Trophoblast cell (in vitro differentiated cells and primary cell): ENCODE results near the gene ROR1.

Experiments
- DNase-seq, 2 donors: peaks; one replicate each; pipeline ENCODE4 v3.0.0-alpha.2; 2016
- H2AFZ ChIP-seq: 2 replicates; pipeline ENCODE4 v1.6.1; 2013; ENCODE audit warnings: low read length, moderate library complexity, mild to moderate bottlenecking; ENCODE audit not compliant: insufficient read depth, poor library complexity
- H2AK5ac ChIP-seq: 2 replicates; pipeline ENCODE4 v1.6.1; 2013; ENCODE audit warnings: mild to moderate bottlenecking, low read length
- H2BK120ac ChIP-seq: 2 replicates; pipeline ENCODE4 v1.6.1; 2013; ENCODE audit warnings: low read length, mild to moderate bottlenecking, moderate library complexity; ENCODE audit not compliant: insufficient read depth, poor library complexity
- H2BK12ac ChIP-seq: 2 replicates; pipeline ENCODE4 v1.6.1; 2013; ENCODE audit warnings: mild to moderate bottlenecking, low read length, moderate library complexity
- H2BK5ac ChIP-seq: 2 replicates; pipeline ENCODE4 v1.6.1; 2013; ENCODE audit warnings: low read length, low read depth, moderate library complexity, mild to moderate bottlenecking; ENCODE audit not compliant: poor library complexity
- H3K14ac ChIP-seq: 2 replicates; pipeline ENCODE4 v1.6.1; 2013; ENCODE audit warnings: mild to moderate bottlenecking, low read length
- H3K18ac ChIP-seq: 2 replicates; pipeline ENCODE4 v1.6.1; 2013; ENCODE audit warnings: mild to moderate bottlenecking, low read length
- H3K23ac ChIP-seq: 2 replicates; pipeline ENCODE4 v1.6.1; 2013; ENCODE audit warnings: low read length
- H3K27ac ChIP-seq: 2 replicates; pipeline ENCODE4 v1.5.1; 2013; ENCODE audit warnings: low read depth, mild to moderate bottlenecking, inconsistent platforms, low read length, moderate library complexity
- H3K27me3 ChIP-seq: 2 replicates; pipeline ENCODE4 v1.6.1; 2013; ENCODE audit warnings: inconsistent platforms, mild to moderate bottlenecking, low read length, moderate library complexity; ENCODE audit not compliant: insufficient read depth
- H3K36me3 ChIP-seq, 2 experiments: 1 replicate in 1 of 2; 2 replicates in 1 of 2; pipeline ENCODE4 v1.6.1; 2013; ENCODE audit warnings: low read length in 2 of 2, mild to moderate bottlenecking in 2 of 2, moderate library complexity in 1 of 2; ENCODE audit not compliant: insufficient read depth in 2 of 2, control insufficient read depth in 1 of 2
- H3K4ac ChIP-seq: 2 replicates; pipeline ENCODE4 v1.6.1; 2013; ENCODE audit warnings: low read depth, mild to moderate bottlenecking, low read length, moderate library complexity
- H3K4me1 ChIP-seq, 2 experiments: 1 replicate in 1 of 2; 2 replicates in 1 of 2; pipeline ENCODE4 v1.6.1; 2013; ENCODE audit warnings: low read length in 2 of 2, mild to moderate bottlenecking in 2 of 2, moderate library complexity in 1 of 2; ENCODE audit not compliant: insufficient read depth in 2 of 2, control insufficient read depth in 1 of 2
- H3K4me2 ChIP-seq: 2 replicates; pipeline ENCODE4 v1.6.1; 2013; ENCODE audit warnings: inconsistent platforms, mild to moderate bottlenecking, low read length, moderate library complexity
- H3K4me3 ChIP-seq: 2 replicates; pipeline ENCODE4 v1.5.1; 2013; ENCODE audit warnings: mild to moderate bottlenecking, low read depth, low read length, inconsistent platforms
- H3K79me1 ChIP-seq: one replicate; pipeline ENCODE4 v1.6.1; 2013; ENCODE audit warnings: low read length
- H3K79me2 ChIP-seq: 2 replicates; pipeline ENCODE4 v1.6.1; 2013; ENCODE audit warnings: low read length, mild to moderate bottlenecking; ENCODE audit not compliant: control insufficient read depth, insufficient read depth, poor library complexity
- H3K9ac ChIP-seq: 2 replicates; pipeline ENCODE4 v1.6.1; 2013; ENCODE audit warnings: mild to moderate bottlenecking, low read length
- H3K9me3 ChIP-seq: 2 replicates; pipeline ENCODE4 v1.6.1; 2013; ENCODE audit warnings: low read depth, mild to moderate bottlenecking, control low read depth, inconsistent platforms, low read length; ENCODE audit not compliant: insufficient read depth
- H4K12ac ChIP-seq: 2 replicates; pipeline ENCODE4 v1.6.1; 2013; ENCODE audit warnings: low read depth, mild to moderate bottlenecking, low read length, moderate library complexity
- H4K8ac ChIP-seq: 2 replicates; pipeline ENCODE4 v1.6.1; 2013; ENCODE audit warnings: low read depth, mild to moderate bottlenecking, low read length, moderate library complexity
- H4K91ac ChIP-seq: one replicate; pipeline ENCODE4 v1.6.1; 2013; ENCODE audit warnings: low read depth, mild to moderate bottlenecking, low read length, moderate library complexity
- WGBS: extraction: QIAGEN DNeasy Blood & Tissue Kit; methylation state at CpG from one replicate; pipeline ENCODE4 v1.1.7; 2013; ENCODE audit warnings: missing lambda C conversion rate; ENCODE audit not compliant: insufficient read length, insufficient coverage; ENCODE audit errors: extremely low coverage; 5-methylcytosine and 5-hydroxymethylcytosine counted together

ROR1 gene

DNA sequence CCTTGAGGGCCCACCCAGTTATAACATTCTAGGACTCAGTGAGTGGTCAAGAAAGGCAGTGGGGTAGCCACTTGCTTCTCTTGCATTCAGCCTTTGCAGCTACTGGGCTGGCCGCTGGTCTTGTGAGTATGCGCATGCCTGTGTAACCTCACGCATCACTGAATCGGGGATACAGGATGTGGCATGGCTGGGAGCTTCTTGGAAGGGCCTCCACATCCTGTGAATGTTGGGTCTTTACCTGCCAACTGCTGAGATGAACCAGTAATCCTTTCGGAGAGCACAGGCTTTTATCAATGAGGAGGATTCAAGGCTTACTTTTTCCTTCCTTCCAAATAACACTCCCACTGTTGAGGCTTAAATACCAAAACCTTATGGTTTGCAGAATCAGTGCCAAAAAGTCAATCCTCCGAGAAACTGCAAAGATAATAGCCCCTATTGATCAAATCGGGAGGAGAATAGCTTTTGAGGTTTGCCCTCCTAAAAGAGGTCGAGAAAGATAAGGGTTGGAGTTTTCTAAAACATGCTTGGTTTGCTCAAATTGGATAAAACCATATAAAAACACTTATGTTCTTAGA, 230.7 kb downstream of the ROR1 start:
- no peak overlapping the region for H3K18ac ChIP-seq
- WGBS, result no CpG with 5 or more reads among the region's 8 CpGs
- H3K36me3 ChIP-seq, result no peaks in the 10 kb centered on the region
- H3K4ac ChIP-seq, result no peak overlapping the region
- H3K9ac ChIP-seq, result no peak overlapping the region
- H4K8ac ChIP-seq, result no peak overlapping the region
- no peak overlapping the region for H3K4me3 ChIP-seq
- H3K4me1 ChIP-seq, result peaks cover 10 to 17% of the 10 kb centered on the region in 2 experiments
- no peak overlapping the region for H4K12ac ChIP-seq
- H2BK5ac ChIP-seq, result no peak overlapping the region
- H2BK120ac ChIP-seq, result no peak overlapping the region
- H3K79me2 ChIP-seq, result no peaks in the 10 kb centered on the region
- H3K27me3 ChIP-seq, result no peaks in the 10 kb centered on the region
- no peak overlapping the region for H3K14ac ChIP-seq
- no peak overlapping the region for H2AK5ac ChIP-seq
- H3K4me2 ChIP-seq, result no peak overlapping the region
- DNase-seq, result no peak
- no peak overlapping the region for H4K91ac ChIP-seq
- H3K79me1 ChIP-seq, result peaks cover 5% of the 10 kb centered on the region
- no peak overlapping the region for H2AFZ ChIP-seq
- no peak overlapping the region for H3K23ac ChIP-seq
- H3K27ac ChIP-seq, result no peak overlapping the region
- H2BK12ac ChIP-seq, result no peak overlapping the region
- no peaks in the 10 kb centered on the region for H3K9me3 ChIP-seq

DNA sequence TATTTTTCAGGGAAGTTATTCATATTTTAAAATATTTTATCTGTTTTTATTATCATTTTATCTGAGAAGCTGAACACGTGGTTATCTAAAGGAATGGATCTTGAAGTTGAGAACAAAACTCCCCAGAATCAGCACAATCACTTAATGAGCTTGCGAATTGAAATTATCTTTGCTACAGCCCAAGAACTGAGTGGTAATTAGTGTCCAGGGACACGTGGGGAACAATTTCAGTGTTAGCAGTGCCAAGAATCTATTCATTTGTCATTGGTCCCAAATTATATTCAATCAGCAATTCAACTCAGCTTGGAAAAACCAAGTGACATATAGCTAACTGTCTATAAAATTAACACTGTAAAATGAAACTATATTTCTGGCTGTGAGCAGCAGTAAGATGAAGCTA, 232.0 kb downstream of the ROR1 start:
- Histone ChIP-seq H3K79me2 (no peaks in the 10 kb centered on the region), H4K12ac (no peak overlapping the region), H2BK12ac (no peak overlapping the region), H3K14ac (no peak overlapping the region), H4K91ac (peak overlapping the region; percentile 50), H3K4ac (no peak overlapping the region), H3K4me2 (no peak overlapping the region), H3K4me1 (peaks cover 10 to 17% of the 10 kb centered on the region in 2 experiments), H2AK5ac (no peak overlapping the region), H3K4me3 (no peak overlapping the region), H3K9ac (no peak overlapping the region), H3K23ac (no peak overlapping the region), H3K18ac (no peak overlapping the region), H3K27me3 (no peaks in the 10 kb centered on the region), H3K27ac (no peak overlapping the region), H4K8ac (no peak overlapping the region), H3K36me3 (no peaks in the 10 kb centered on the region), H2BK5ac (peak overlapping the region; percentile 42), H2BK120ac (no peak overlapping the region), H2AFZ (no peak overlapping the region), H3K79me1 (peaks cover 5% of the 10 kb centered on the region), H3K9me3 (no peaks in the 10 kb centered on the region)
- no CpG with 5 or more reads among the region's 3 CpGs for WGBS
- DNase-seq, result no peak

DNA sequence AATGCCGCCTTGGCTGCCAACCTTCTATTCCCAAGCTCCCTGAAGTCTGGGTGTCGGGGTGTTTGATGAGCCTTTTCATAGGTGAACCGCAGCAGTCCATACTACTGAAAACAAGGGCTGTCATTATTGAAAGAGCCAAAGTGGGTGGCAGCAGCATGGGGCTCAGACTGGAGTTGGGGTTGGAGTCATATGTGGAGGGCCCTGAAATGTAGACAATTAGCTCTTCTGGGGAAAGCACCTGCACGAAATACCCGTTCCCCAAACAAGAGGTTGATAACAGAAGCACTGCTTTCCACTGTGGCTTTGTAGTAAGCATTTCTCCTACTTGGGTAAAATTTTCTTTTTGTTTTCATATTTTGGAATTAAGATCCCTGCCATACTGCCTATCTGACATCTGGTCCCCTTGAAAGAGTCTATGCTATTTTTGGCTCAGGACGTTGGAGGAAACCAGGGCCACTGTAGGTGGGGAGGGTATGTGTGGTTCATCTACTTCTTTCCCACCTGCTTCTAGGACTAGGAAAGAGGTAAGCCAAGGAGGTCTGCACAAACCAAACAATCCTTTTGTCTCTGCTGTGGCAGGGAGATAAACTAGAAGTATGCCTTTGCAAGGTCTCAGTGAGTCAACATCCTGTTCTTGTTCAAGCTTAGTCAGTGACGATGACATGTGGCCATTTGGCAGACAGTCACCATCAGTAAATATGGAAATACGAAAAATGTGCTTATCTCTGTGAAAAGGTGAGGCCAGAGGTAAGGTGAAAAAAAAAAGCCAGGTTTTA, 232.6 kb downstream of the ROR1 start:
- Histone ChIP-seq H2AFZ (no peak overlapping the region), H3K18ac (no peak overlapping the region), H3K4me3 (no peak overlapping the region), H3K9ac (no peak overlapping the region), H3K36me3 (no peaks in the 10 kb centered on the region), H3K14ac (peak overlapping the region; percentile 7), H3K27ac (peak overlapping the region; percentile 68), H3K23ac (no peak overlapping the region), H3K79me1 (peaks cover 5% of the 10 kb centered on the region), H3K79me2 (no peaks in the 10 kb centered on the region), H4K12ac (no peak overlapping the region), H3K9me3 (no peaks in the 10 kb centered on the region), H2BK5ac (peak overlapping the region; percentile 42), H4K91ac (peak overlapping the region; percentile 50), H3K4me1 (peaks cover 10 to 17% of the 10 kb centered on the region in 2 experiments), H2BK12ac (peak overlapping the region; percentile 33), H2BK120ac (peak overlapping the region; percentile 57), H3K4me2 (no peak overlapping the region), H3K4ac (no peak overlapping the region), H2AK5ac (no peak overlapping the region), H3K27me3 (no peaks in the 10 kb centered on the region), H4K8ac (no peak overlapping the region)
- WGBS, result no CpG with 5 or more reads among the region's 8 CpGs
- DNase-seq, result peak; percentile 29 to 79

DNA sequence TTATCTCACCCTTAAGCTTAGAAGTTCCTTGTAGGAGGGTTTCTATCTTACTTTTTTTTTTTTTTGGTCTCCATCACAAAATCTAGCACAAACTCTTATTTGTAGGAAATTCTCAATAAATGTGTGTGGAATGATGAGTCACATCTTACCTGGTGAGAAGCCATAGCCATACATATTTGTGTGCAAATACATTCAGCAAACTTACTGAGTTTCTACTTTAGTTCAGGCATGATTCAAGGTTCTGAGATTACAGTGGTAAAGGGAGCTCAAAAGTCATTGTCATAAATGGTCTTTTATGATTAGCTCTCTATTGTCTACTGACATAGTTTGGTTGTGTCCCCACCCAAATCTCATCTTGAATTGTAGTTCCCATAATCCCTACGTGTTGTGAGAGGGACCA, 236.5 kb downstream of the ROR1 start:
- H4K8ac ChIP-seq, result no peak overlapping the region
- H3K4ac ChIP-seq, result no peak overlapping the region
- no peak overlapping the region for H3K14ac ChIP-seq
- no peaks in the 10 kb centered on the region for H3K79me2 ChIP-seq
- no peak overlapping the region for H4K12ac ChIP-seq
- H3K27ac ChIP-seq, result no peak overlapping the region
- no CpG with 5 or more reads among the region's 1 CpG for WGBS
- H3K23ac ChIP-seq, result no peak overlapping the region
- H3K9ac ChIP-seq, result no peak overlapping the region
- H3K27me3 ChIP-seq, result no peaks in the 10 kb centered on the region
- no peak overlapping the region for H3K4me3 ChIP-seq
- peaks cover 2% of the 10 kb centered on the region for H3K79me1 ChIP-seq
- H3K4me2 ChIP-seq, result no peak overlapping the region
- DNase-seq, result no peak
- no peak overlapping the region for H2BK12ac ChIP-seq
- no peak overlapping the region for H4K91ac ChIP-seq
- peaks cover 8% of the 10 kb centered on the region in 2 experiments for H3K4me1 ChIP-seq
- no peak overlapping the region for H2AFZ ChIP-seq
- H2BK120ac ChIP-seq, result no peak overlapping the region
- no peak overlapping the region for H3K18ac ChIP-seq
- H3K9me3 ChIP-seq, result no peaks in the 10 kb centered on the region
- H2BK5ac ChIP-seq, result no peak overlapping the region
- H2AK5ac ChIP-seq, result no peak overlapping the region
- H3K36me3 ChIP-seq, result peaks cover 0 to 9% of the 10 kb centered on the region in 2 experiments
